Nephron progenitor cell (in vitro differentiated cells): ENCODE data around the gene PNMA8A.
A peak's percentile ranks its signal among the peaks of the same experiment; 100 is the strongest.

Experiments
- DNase-seq: peaks from one replicate; pipeline ENCODE4 v3.0.0; 2021
- H3K27ac Mint-ChIP-seq: 2 replicates; pipeline ENCODE4 v1.8.0; 2021; ENCODE audit warnings: mild to moderate bottlenecking, moderate library complexity, mixed read lengths
- H3K27me3 Mint-ChIP-seq: 2 replicates; pipeline ENCODE4 v1.8.0; 2021; ENCODE audit warnings: mild to moderate bottlenecking, low read depth, mixed read lengths; ENCODE audit not compliant: poor library complexity
- H3K36me3 Mint-ChIP-seq: 2 replicates; pipeline ENCODE4 v1.8.0; 2021; ENCODE audit warnings: low read depth, mixed read lengths
- H3K4me1 Mint-ChIP-seq: 2 replicates; pipeline ENCODE4 v1.8.0; 2021; ENCODE audit warnings: mixed read lengths
- H3K4me3 Mint-ChIP-seq: 2 replicates; pipeline ENCODE4 v1.8.0; 2021; ENCODE audit warnings: mild to moderate bottlenecking, moderate library complexity, mixed read lengths
- H3K9me3 Mint-ChIP-seq: 2 replicates; pipeline ENCODE4 v1.8.0; 2021; ENCODE audit warnings: mild to moderate bottlenecking, moderate library complexity, mixed read lengths
- TF ChIP-seq, protein P1 (sequence below): fragments of 200-600 bp; sonication (generic); IDR thresholded peaks from 2 replicates; pipeline ENCODE4 v1.5.0; 2021; ENCODE audit warnings: antibody characterized with exemption

PNMA8A gene

DNA sequence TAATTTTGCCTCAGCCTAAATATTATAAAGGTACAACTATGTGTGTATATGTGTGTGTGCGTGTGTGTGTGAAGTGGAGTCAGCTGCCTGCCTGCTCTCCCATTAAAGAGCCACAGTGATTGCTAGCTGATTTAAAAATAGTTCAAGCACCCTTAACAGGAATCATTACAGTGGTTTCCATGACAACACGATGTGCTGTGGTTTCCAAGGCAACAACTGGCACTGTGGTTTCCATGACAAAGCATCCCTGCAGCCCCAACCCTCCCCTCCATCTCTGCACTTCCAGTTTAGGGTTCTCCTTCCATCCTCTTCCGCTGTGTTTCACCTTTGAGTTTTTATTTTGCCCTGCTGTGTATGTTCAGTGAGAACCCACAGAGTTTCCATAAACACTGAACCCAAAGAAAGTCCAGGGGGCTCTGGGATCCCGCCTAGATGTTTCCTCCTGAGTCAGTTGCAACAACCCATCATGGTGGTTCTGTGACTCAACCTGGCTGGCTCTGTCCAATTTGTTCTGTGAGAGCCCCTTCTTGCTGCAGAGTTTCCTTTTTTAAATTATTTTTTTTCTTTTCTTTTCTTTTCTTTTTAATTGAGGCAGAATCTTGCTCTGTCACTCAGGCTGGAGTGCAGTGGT is 7.1 kb upstream of the PNMA8A start:
- DNase-seq = peak; percentile 12
- TF ChIP-seq, protein P1, sequence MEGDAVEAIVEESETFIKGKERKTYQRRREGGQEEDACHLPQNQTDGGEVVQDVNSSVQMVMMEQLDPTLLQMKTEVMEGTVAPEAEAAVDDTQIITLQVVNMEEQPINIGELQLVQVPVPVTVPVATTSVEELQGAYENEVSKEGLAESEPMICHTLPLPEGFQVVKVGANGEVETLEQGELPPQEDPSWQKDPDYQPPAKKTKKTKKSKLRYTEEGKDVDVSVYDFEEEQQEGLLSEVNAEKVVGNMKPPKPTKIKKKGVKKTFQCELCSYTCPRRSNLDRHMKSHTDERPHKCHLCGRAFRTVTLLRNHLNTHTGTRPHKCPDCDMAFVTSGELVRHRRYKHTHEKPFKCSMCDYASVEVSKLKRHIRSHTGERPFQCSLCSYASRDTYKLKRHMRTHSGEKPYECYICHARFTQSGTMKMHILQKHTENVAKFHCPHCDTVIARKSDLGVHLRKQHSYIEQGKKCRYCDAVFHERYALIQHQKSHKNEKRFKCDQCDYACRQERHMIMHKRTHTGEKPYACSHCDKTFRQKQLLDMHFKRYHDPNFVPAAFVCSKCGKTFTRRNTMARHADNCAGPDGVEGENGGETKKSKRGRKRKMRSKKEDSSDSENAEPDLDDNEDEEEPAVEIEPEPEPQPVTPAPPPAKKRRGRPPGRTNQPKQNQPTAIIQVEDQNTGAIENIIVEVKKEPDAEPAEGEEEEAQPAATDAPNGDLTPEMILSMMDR = no peak
- Mint-ChIP-seq H3K27ac (no peak overlapping the region), H3K9me3 (peaks cover 3% of the 10 kb centered on the region), H3K4me3 (no peak overlapping the region), H3K4me1 (peaks cover 52% of the 10 kb centered on the region), H3K36me3 (no peaks in the 10 kb centered on the region), H3K27me3 (peaks cover 17% of the 10 kb centered on the region)

DNA sequence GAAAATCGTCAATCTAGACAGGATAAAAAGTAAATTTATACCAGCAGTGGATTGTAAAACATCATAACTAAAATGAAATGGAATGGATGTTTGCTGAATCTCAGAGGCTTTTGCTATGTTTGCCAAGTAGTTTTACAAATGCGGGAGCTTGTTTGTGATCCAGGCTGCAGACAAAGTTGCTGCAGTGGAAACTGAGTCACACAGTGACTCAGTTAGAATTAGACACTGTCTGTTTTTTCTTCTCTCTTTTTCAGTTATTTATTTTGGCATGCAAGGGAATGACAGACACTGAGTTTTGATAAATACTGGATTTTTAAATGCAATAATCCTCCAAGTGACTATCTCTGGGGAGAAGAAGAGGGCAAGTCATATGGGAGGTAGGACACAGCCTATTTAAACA is 4.6 kb upstream of the PNMA8A start:
- Mint-ChIP-seq H3K36me3 (peaks cover under 1% of the 10 kb centered on the region), H3K4me3 (no peak overlapping the region), H3K4me1 (peaks cover 54% of the 10 kb centered on the region), H3K27ac (no peak overlapping the region), H3K9me3 (no peaks in the 10 kb centered on the region), H3K27me3 (peaks cover 20% of the 10 kb centered on the region)
- no peak for DNase-seq
- TF ChIP-seq, protein P1 = no peak

DNA sequence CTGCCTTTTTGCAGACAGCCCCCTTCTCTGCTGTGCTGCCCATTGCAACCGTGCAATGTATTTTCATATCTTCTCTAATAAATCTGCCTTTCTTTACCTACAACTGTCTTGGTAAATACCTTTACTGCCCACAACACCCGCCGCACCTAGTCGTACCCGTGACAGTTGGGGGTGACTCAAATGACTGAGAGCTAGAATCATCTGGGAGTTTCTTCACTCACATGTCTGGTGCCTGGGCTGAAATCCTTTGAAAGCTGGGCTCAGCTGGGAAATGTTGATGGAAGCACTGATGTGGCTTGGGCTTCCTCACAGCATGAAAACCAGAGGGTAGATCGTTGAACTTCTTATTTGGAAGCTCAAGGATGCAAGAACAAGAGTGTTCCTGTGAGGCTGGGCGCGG is 2.8 kb upstream of the PNMA8A start:
- peak overlapping the region; percentile 16 for H3K27ac Mint-ChIP-seq
- TF ChIP-seq, protein P1 = no peak
- H3K27me3 Mint-ChIP-seq = peaks cover 20% of the 10 kb centered on the region
- H3K4me3 Mint-ChIP-seq = no peak overlapping the region
- no peak for DNase-seq
- peaks cover 55% of the 10 kb centered on the region for H3K4me1 Mint-ChIP-seq
- peaks cover 19% of the 10 kb centered on the region for H3K36me3 Mint-ChIP-seq
- H3K9me3 Mint-ChIP-seq = no peaks in the 10 kb centered on the region

DNA sequence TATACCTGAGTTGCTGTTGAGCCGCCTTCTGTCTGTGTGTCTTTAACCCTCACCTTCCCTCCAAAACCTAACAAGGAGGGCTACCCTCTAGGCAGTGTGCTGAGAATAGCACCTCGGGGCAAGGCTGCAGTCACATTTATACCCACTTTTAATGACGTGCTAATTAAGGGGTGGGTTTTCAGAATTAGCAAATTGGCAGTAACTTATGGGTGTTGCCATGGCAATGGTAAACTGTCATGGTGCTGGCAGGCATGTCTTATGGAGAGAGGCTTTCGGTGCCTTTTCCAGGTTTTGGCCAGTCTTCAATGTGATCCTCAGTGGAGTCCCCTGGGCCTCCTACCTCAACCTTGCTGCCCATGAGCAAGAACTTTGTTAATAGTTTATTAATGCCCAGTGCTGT is 1.2 kb upstream of the PNMA8A start:
- Mint-ChIP-seq H3K27ac (no peak overlapping the region), H3K4me3 (peak overlapping the region; percentile 81), H3K36me3 (peaks cover 29% of the 10 kb centered on the region), H3K9me3 (no peaks in the 10 kb centered on the region), H3K4me1 (peaks cover 57% of the 10 kb centered on the region), H3K27me3 (peaks cover 20% of the 10 kb centered on the region)
- no peak for DNase-seq
- TF ChIP-seq, protein P1 = no peak

DNA sequence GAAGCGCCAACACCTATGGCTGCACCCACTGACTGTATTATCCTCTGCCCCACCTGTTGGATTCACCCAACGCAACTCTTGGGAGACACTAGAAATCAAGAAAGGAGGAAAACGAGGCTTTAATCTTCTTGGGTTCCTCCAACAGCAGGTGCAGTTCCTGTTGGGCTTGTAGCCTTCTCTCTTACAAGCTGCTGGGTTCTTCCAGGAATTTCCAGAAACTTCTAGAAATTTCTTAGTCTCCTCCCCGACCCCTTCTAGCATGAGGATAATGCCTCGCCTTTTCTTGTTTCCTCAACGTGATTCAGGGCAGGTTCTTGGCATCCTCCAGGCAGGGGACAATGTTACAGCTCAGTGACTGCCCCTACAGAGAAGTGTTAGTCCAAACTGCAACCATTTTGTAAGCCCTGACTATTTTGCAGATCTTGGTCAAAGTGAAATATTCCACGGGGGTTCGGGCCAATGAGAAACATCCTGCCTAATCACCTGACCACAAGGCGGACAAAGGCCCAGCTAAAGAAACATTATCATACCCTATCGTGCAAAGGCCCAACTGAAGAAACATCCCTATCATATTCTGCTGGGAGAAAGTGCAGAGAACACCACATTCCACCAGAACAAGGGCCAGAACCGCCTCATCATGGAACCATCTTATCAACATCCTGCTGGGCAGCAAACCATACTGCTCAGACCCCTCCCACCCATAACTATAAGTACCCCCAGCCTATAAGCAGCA is 614 bp upstream of the PNMA8A start:
- no peak for DNase-seq
- H3K9me3 Mint-ChIP-seq = no peaks in the 10 kb centered on the region
- H3K36me3 Mint-ChIP-seq = peaks cover 35% of the 10 kb centered on the region
- H3K4me3 Mint-ChIP-seq = peak overlapping the region; percentile 81
- no peak overlapping the region for H3K27ac Mint-ChIP-seq
- H3K4me1 Mint-ChIP-seq = peaks cover 59% of the 10 kb centered on the region
- peaks cover 20% of the 10 kb centered on the region for H3K27me3 Mint-ChIP-seq
- TF ChIP-seq, protein P1 = no peak

DNA sequence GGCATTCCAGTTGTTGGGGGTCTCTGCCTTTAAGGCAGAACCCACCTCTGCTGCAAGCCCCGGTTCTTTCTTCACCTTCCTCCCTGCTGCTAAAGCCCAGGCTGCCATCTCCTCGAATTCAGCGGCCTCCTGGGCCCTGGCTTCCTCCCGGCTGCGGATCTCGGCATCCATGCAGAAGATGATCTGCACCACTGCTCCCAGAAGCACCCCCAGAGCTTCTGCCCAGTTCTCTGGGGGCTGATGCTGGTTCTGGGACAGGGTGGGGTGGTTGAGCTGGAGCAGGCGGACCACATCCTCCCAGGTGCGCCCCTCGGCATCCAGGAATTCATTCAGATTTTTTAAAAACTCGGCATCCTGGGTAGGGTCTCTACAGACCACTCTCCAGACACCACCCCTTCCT is 987 bp downstream of the PNMA8A start:
- peak overlapping the region; percentile 81 for H3K4me3 Mint-ChIP-seq
- H3K27ac Mint-ChIP-seq = no peak overlapping the region
- no peaks in the 10 kb centered on the region for H3K9me3 Mint-ChIP-seq
- TF ChIP-seq, protein P1 = no peak
- H3K4me1 Mint-ChIP-seq = peaks cover 68% of the 10 kb centered on the region
- H3K27me3 Mint-ChIP-seq = peaks cover 24% of the 10 kb centered on the region
- peaks cover 51% of the 10 kb centered on the region for H3K36me3 Mint-ChIP-seq
- no peak for DNase-seq
